WERI-Rb-1 (cell line): Measurements from ENCODE around the gene TMEM272.
A peak's percentile ranks its signal among the peaks of the same experiment; 100 is the strongest.

Experiments used
- DNase-seq: peaks from one replicate; pipeline ENCODE4 v3.0.0-alpha.2; 2020
- H3K27ac ChIP-seq: fragments of 250-450 bp; sonication (Bioruptor Pico); 2 replicates; pipeline ENCODE4 v1.5.1; 2020; ENCODE audit warnings: mild to moderate bottlenecking, moderate library complexity
- H3K27me3 ChIP-seq: fragments of 250-450 bp; sonication (Bioruptor Pico); 2 replicates; pipeline ENCODE4 v1.5.1; 2021; ENCODE audit warnings: mild to moderate bottlenecking, low read depth, moderate library complexity; ENCODE audit not compliant: insufficient read depth, severe bottlenecking
- H3K36me3 ChIP-seq: fragments of 250-450 bp; sonication (Bioruptor Pico); 2 replicates; pipeline ENCODE4 v1.5.1; 2020; ENCODE audit warnings: mild to moderate bottlenecking, moderate library complexity
- H3K4me3 ChIP-seq: 2 replicates; pipeline ENCODE4 v1.5.1; 2011; ENCODE audit warnings: low read depth, mild to moderate bottlenecking, control low read depth, low read length
- H3K9me3 ChIP-seq: fragments of 250-450 bp; sonication (Bioruptor Pico); 2 replicates; pipeline ENCODE4 v1.5.1; 2021; ENCODE audit warnings: mild to moderate bottlenecking, moderate library complexity; ENCODE audit not compliant: severe bottlenecking
- CTCF ChIP-seq: IDR thresholded peaks from 2 replicates; pipeline ENCODE4 v1.5.1; 2011; ENCODE audit warnings: low read depth, mild to moderate bottlenecking, control low read depth, inconsistent platforms, low read length

The TMEM272 gene

GRCh38 chr13:51832471-51833152, 12.4 kb downstream of the TMEM272 start:
- Histone ChIP-seq H3K9me3 (no peaks in the 10 kb centered on the region), H3K27ac (no peak overlapping the region), H3K4me3 (no peak overlapping the region), H3K36me3 (no peaks in the 10 kb centered on the region), H3K27me3 (no peaks in the 10 kb centered on the region)
- TF ChIP-seq CTCF: peak; percentile 27; the same call in 1 of the 2 replicates
- DNase-seq: no peak

- no peak overlapping the region for H3K27ac ChIP-seq
- H3K4me3 ChIP-seq: no peak overlapping the region
- no peak for TF ChIP-seq CTCF
- no peak for DNase-seq
- H3K36me3 ChIP-seq: no peaks in the 10 kb centered on the region
- H3K9me3 ChIP-seq: no peaks in the 10 kb centered on the region
- no peaks in the 10 kb centered on the region for H3K27me3 ChIP-seq
Measured at GRCh38 chr13:51831519-51831918, 13.5 kb downstream of the TMEM272 start.

GRCh38 chr13:51829568-51829899, 15.4 kb downstream of the TMEM272 start:
- Histone ChIP-seq H3K9me3 (no peaks in the 10 kb centered on the region), H3K27ac (no peak overlapping the region), H3K4me3 (no peak overlapping the region), H3K36me3 (no peaks in the 10 kb centered on the region), H3K27me3 (no peaks in the 10 kb centered on the region)
- peak; percentile 21 for DNase-seq
- no peak for TF ChIP-seq CTCF

- no peak for TF ChIP-seq CTCF
- Histone ChIP-seq H3K9me3 (no peaks in the 10 kb centered on the region), H3K36me3 (no peaks in the 10 kb centered on the region), H3K27ac (no peak overlapping the region), H3K27me3 (no peaks in the 10 kb centered on the region), H3K4me3 (no peak overlapping the region)
- DNase-seq: no peak
Measured at GRCh38 chr13:51828730-51829567, 16.0 kb downstream of the TMEM272 start.

GRCh38 chr13:51827254-51827653, 17.7 kb downstream of the TMEM272 start:
- no peaks in the 10 kb centered on the region for H3K36me3 ChIP-seq
- TF ChIP-seq CTCF: no peak
- H3K9me3 ChIP-seq: no peaks in the 10 kb centered on the region
- no peak for DNase-seq
- no peak overlapping the region for H3K27ac ChIP-seq
- H3K4me3 ChIP-seq: no peak overlapping the region
- no peaks in the 10 kb centered on the region for H3K27me3 ChIP-seq
